ENCODE results near the gene PCNP.

DNA sequence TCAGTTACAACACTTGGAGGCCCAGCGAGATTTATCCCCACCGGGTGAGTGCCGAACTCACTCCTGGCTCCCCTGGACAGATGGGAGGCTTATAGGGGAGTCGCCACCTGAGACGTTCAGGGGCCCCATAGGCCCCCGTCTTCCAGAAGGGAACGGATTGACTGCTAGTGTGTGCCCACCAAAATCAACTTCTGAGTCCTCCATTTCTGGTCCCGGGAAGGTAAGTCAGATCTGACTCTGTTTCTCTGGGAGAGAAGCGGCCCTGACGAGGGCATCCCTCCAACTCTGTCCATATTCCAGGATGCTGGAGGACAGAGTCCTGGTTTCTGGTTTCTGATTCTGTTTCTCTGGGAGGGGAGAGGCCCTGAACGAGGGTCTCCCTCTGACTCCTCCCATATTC is 58.6 kb downstream of the PCNP start:
- TF ChIP-seq CTCF (IDR thresholded peaks at IDR 0.05; ENCODE audit: low read depth, low read length, poor library complexity, severe bottlenecking) = no peak
- TF ChIP-seq EZH2phosphoT487 (IDR thresholded peaks at IDR 0.05; ENCODE audit: borderline replicate concordance, low read length) = no peak

Data from DOHH2 (cell line).